Measurements from ENCODE around the gene SARNP.
"Not testable (repeated sequence)": the region's sequence is repeated elsewhere in the genome, so short reads cannot be mapped to it uniquely, and the experiment has no call there.

The SARNP gene

GRCh38 chr12:55817345-55818139 is at the start of gene SARNP, which contains the start of gene ORMDL2:
SARNP (minus strand) TSS chr12:55817724; CDS start chr12:55817701, 23 bp downstream.
ORMDL2 (plus strand) TSS chr12:55818041; CDS start chr12:55819000, 959 bp downstream.
- peak; percentile 89 to 94 (median 94) for DNase-seq (ENCODE audit: low read depth in 3 of 3)

DNA sequence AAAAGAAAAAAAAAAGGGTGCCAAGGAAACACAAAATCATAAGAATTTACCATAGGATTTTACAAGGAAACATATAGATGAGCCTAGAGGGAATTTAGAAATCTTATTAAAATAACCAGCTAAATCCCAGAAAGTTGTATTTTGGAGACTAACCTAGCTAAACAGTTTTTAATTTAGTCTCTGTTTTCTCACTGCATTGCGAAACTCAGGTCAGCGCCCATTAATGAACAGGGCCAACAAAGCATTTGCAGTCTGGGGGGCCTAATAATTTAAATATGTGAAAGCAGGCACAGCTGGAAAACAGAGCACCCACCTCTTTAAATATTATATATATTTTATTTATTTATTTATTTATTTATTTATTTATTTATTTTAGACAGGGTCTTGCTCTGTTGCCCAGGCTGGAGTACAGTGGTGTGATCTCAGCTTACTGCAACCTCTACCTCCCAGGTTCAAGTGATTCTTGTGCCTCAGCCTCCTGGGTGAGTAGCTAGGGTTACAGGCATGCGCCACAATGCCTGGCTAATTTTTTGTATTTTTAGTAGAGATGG is 49.0 kb upstream of the SARNP start:
- DNase-seq (ENCODE audit: low read depth in 3 of 3) = not testable (repeated sequence)

DNA sequence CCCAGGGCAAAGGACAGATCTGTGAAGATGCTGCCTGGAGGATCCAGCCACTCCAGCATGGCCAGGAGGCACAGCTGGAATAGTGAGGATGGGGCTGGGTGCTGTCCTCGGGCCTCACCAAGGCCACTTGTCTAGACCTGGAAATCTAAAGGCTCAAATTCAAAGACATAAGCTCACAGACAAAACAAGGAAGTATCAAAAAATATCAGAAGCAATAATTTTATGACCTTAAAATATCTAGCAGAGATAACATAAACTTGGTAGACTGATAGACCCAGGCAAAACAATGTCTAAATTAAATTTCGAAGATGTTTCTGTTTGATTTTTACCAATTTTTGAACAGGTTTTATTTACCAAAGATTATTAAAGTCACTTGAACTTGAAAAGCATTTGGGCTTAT is 47.8 kb upstream of the SARNP start:
- no peak for DNase-seq (ENCODE audit: low read depth in 3 of 3)

DNA sequence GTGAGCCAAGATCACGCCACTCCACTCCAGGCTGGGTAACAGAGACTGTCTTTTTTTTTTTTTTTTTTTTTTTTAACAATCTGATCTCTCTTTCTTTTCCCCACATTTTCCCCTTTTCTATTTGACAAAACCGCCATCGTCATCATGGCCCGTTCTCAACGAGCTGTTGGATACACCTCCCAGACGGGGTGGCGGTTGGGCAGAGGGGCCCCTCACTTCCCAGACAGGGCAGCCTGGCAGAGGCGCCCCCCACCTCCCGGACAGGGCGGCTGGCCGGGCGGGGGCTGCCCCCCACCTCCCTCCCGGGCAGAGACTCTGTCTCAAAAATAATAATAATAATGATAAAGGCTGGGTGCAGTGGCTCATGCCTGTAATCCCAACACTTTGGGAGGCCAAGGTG is 45.4 kb upstream of the SARNP start:
- not testable (repeated sequence) for DNase-seq (ENCODE audit: low read depth in 3 of 3)

- DNase-seq (ENCODE audit: low read depth in 3 of 3) = no peak
Measured at GRCh38 chr12:55862286-55862685, 44.8 kb upstream of the SARNP start.

GRCh38 chr12:55861871-55862270 is 44.3 kb upstream of the SARNP start:
- DNase-seq (ENCODE audit: low read depth in 3 of 3) = no peak

- DNase-seq (ENCODE audit: low read depth in 3 of 3) = no peak
Measured at GRCh38 chr12:55861396-55861795, 43.9 kb upstream of the SARNP start.

DNA sequence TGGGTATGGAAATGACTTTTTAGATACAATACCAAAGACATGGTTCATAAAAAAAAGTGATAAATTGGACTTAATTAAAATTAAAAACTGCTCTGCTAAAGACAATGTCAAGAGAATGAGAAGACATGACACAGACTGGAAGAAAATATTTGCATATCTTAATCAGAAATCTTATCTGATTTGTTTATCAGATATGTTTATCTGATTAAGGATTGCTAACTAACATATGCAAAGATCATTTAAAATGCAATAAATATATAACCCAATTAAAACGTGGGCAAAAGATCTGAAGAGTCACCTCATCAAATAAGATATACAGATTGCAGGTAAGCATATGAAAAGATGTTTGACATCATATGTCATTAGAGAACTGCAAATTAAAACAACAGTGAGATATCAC is 35.2 kb upstream of the SARNP start:
- DNase-seq (ENCODE audit: low read depth in 3 of 3) = no peak

GRCh38 chr12:55850893-55851292 is 33.4 kb upstream of the SARNP start:
- DNase-seq (ENCODE audit: low read depth in 3 of 3) = no peak

DNA sequence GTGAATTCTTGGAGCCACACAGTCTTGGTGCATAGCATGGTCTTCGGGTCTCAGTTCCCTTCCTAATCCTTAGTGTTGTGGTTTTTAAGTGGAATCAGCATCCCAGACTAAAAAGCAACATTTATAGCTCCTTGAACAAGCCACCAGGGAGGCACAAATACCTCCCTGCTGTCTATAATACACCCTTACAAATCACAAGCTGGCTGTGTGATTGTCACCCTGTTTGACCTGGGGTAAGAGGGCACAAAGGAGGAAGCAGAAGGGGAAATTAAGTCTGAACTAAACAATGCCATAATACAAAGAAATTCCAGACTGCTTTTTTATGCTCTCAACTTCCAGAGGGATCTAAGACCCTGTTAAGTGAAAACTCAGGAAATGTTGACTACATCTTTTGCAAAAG is 32.9 kb upstream of the SARNP start:
- DNase-seq (ENCODE audit: low read depth in 3 of 3) = no peak

GRCh38 chr12:55849616-55850343 is 32.3 kb upstream of the SARNP start:
- no peak for DNase-seq (ENCODE audit: low read depth in 3 of 3)

DNA sequence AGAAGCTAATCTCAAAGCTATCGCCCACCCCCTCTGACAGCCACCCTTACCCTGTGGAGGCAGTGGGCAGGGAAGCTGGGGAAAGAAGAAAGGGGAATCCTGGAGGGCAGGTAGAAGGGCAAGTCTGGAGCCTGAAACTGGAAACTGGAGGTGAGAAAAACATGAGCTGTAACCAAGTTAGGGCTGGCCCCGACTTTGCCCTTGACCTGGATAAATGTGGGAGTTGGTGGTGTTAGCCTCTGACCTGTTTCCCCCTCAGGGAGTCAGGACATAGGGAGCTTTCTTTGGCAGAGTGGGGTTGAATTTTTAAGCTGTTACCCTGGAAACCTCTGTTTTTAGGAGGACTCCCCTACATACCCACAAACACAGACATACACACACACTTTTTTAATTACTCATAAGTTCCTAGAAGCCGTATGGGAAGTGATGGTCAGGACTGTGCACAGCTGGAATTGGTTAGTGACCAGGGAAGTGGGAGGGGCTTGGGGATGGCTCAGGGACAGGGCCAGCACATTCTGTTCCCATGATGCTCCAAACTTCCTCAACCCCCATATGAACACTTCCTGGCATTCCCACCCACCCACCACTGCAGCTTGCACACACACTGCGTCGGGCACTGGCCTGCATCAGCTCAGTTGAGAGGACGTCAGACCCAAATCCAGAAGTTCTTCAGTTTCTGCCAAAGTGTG is 30.2 kb upstream of the SARNP start:
- DNase-seq (ENCODE audit: low read depth in 3 of 3) = no peak

DNA sequence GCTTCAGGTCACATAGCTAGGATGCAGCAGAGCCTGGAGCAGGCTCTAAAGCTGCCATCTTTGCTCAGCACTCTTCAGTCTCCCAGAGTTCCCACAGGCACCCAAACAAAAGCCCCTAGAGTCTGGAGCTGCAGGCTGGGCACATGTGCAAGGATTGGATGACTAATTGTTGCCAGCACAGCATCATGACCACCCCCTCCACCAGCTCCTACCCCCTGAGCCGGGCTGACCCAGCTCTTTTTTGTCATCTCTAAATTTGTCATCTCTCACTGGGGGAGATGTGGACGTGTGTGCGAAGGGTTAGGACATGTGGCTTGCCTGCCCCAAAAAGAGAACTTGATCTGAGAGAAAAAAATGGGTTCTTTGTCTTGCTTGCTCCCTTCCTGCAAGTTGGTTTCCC is 29.5 kb upstream of the SARNP start:
- peak in 1 of 3 experiments; percentile 26 for DNase-seq (ENCODE audit: low read depth in 3 of 3)

DNA sequence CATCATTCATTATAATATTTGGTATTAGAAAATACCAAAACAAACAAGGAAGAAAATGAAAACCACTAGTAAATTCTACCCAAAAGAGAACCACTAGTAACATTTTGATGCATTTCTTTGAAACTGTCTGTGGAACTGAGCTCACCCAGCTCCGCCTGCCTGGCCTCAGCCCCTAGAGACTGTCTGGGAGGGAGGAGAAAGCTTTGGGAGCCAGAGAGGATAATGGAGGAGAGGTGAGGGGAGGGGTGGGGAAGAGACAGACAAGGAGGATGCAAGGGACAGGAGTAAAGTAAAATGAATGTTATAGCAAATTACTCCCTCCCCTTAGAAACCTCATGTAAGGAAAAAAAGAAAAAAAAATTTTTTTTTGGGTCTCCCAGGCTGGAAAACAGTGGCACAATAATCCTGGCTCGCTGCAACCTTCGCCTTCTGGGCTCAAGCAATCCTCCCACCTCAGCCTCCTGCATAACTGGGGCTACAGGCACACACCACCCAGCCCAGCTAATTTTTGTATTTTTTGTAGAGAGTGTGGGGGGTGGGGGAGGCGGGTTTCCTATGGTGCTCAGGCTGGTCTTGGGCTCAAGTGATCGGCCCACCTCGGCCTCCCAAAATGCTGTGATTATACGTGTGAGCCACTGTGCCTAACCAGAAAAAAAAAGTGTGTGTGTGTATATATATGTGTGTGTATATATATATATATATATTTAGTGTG is 28.4 kb upstream of the SARNP start:
- DNase-seq (ENCODE audit: low read depth in 3 of 3) = no peak

GRCh38 chr12:55845361-55845760 is 27.8 kb upstream of the SARNP start:
- no peak for DNase-seq (ENCODE audit: low read depth in 3 of 3)

DNA sequence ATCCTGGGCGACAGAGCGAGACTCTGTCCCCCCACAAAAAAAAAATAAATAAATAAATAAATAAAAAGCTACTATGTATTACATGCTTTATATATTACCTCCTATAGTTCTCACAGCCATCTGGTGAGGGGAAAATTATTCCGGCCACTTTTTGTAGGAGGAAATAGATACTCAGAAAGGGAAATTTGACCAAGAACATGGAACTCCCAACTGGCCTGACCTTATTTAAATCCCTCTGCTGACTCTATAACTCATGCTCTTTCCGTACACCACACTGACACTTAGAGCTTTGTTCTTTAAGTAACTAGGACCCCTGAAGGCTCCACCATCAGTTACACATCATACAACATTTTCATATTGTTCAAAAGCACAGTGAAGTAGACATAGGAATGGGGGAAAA is 27.4 kb upstream of the SARNP start:
- DNase-seq (ENCODE audit: low read depth in 3 of 3) = no peak

- DNase-seq (ENCODE audit: low read depth in 3 of 3) = no peak
Measured at GRCh38 chr12:55843431-55843830, 25.9 kb upstream of the SARNP start.

DNA sequence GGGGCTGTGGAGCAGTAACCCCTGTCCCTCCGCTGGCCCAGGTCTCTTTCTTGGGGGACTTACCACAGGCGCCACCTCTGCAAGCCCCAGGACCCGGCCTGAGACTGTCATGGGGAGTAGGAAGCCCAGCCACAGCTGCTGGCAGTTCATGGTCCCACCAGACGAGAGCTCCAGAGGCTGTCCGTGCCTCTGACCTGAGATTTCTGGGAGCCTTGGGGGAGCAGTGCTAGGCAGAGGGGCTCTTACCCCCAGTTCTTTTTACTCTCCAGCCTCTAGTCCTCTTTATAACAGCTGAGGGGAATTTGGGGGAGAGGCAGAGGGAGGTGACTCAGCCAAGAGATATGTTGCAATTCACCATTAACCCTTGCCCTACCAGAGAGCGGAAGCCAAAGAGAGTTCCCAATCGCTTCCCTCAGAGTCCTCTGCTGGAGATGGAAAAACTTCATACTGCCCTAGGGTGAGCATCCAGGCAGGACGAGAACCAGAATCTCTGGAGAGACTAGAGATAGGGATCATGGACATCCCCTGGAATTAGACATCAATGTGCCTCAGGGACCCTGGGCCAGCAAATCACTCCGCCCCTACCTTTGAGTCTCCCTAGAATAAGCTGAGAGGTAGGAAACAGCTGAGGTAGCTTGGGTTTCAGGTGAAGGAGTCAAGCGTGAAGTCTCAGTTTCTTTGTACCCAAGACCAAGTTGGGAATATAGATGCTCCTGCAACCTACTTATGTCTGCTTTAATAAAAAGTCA is 25.3 kb upstream of the SARNP start, which contains the start of gene MMP19:
TSS of gene MMP19 (minus strand) at position 256 of the 749 bp plus-strand sequence. CDS start at position 150, 106 bp downstream.
- DNase-seq (ENCODE audit: low read depth in 3 of 3) = no peak

DNA sequence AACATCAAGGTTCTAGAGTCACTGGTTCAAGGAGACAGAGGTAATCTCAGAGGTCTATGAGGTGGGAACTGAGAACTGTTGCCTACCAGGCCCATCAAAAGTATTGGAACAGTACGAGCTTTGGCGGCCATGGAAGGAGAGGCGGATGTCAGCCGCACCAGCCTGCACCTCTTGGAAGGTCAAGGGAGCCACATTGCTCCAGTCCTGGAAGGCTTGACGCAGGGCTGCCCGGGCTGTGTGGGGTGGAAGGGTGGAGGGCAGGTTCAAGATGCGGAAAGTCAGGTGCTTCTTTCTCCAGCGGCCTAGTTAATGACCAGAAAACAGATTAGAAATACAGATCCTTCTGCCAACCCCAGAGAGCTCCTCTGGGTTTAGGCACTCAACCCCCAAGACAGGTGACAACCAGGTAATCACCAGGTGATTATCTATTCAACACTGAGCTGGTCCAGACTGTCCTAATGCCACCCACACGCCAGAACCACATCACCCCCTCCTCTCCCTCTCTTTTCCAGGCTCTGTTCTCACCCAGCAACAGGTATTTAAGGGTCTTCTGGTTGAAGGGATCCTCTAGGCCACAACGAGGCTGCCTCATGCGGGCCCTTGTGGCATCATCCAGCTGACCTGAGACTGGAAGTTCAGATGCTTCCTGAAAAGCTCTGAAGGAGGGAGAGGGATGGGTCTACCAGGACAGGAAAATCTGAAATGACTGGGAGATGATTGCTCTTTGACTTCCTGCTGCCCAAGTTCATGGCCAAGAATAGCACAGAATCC is 23.2 kb upstream of the SARNP start:
- DNase-seq (ENCODE audit: low read depth in 3 of 3) = no peak
